K562 (cell line): ENCODE data around the gene SPAG17. TPM values are rescaled to one million over a fixed set of nuclear protein-coding genes. Genes with fewer than 3 reads are reported as not detected.

ENCODE experiments used
- ATAC-seq: fragments of 200-7000 bp; cut with Tn5 transposase; 3 replicates; pipeline ENCODE4 v1.9.1; 2020; ENCODE audit warnings: moderate library complexity
- BruUV-seq: library from RNA; stranded (reverse); fragments of 400-500 nt; replicated peaks from 2 replicates; lab custom pipeline; 2021; lab: Mats Ljungman, UMichigan
- CTCF ChIA-PET: fragments of 300-600 bp; formaldehyde crosslinking; extraction: SDS; loops from one replicate; lab custom pipeline; 2021; ENCODE audit warnings: low intra/inter-chr PET ratio; lab: Yijun Ruan, JAX
- POLR2A ChIA-PET: fragments of 300-600, 350-650 bp; sonication (Branson Sonifier 250); formaldehyde crosslinking; extraction: SDS; loops from one replicate; lab custom pipeline; 2021; ENCODE audit warnings: antibody characterized with exemption, inconsistent platforms; lab: Yijun Ruan, JAX
- DNase-seq, 4 experiments: peaks; one replicate each; pipeline versions ENCODE4 v3.0.0 to v3.0.0-alpha.2; 2011 to 2018; ENCODE audit warnings: low spot score in 3 of 4, mixed read lengths in 3 of 4; ENCODE audit errors: extremely low read depth in 1 of 4
- FAIRE-seq: peaks from 2 replicates; lab custom pipeline; 2011; peaks lifted over from hg19 to GRCh38; lab: Jason Lieb, UNC
- H2AFZ ChIP-seq: 2 replicates; pipeline ENCODE4 v1.6.0; 2011; ENCODE audit warnings: low read depth, low read length, control low read depth, inconsistent platforms
- H3K27ac ChIP-seq: fragments of 200-600 bp; 3 replicates; pipeline ENCODE4 v1.8.0; 2011; ENCODE audit warnings: low read depth, mild to moderate bottlenecking, control low read depth, inconsistent platforms, low read length, moderate library complexity, mixed read lengths; ENCODE audit errors: extremely low read depth
- H3K27me3 ChIP-seq, 2 experiments: fragments of 300-600 bp in 1 of 2; 2 replicates in 1 of 2; 3 replicates in 1 of 2; pipeline versions ENCODE4 v1.6.0 to v1.8.0; 2011; ENCODE audit warnings: inconsistent platforms in 2 of 2, low read length in 2 of 2, mild to moderate bottlenecking in 1 of 2, mixed read lengths in 1 of 2, moderate library complexity in 1 of 2; ENCODE audit not compliant: control insufficient read depth in 2 of 2, insufficient read depth in 2 of 2
- H3K36me3 ChIP-seq: fragments of 300-600 bp; 3 replicates; pipeline ENCODE4 v1.8.0; 2011; ENCODE audit warnings: mild to moderate bottlenecking, low read length, inconsistent platforms; ENCODE audit not compliant: control insufficient read depth, insufficient read depth
- H3K4me1 ChIP-seq, 2 experiments: fragments of 200-600 bp in 1 of 2; replicated peaks in 1 of 2; 2 replicates in 1 of 2; 3 replicates in 1 of 2; pipeline versions ENCODE4 v1.5.1 to v1.8.0; 2011; ENCODE audit warnings: inconsistent platforms in 2 of 2, low read length in 2 of 2, mild to moderate bottlenecking in 1 of 2, mixed read lengths in 1 of 2, moderate library complexity in 1 of 2; ENCODE audit not compliant: control insufficient read depth in 2 of 2, insufficient read depth in 2 of 2
- H3K4me2 ChIP-seq: 2 replicates; pipeline ENCODE4 v1.6.1; 2011; ENCODE audit warnings: low read length, control low read depth, inconsistent platforms, mixed read lengths; ENCODE audit not compliant: insufficient read depth
- H3K4me3 ChIP-seq: fragments of 200-600 bp; sonication (generic), shearing (Covaris generic); 2 replicates; pipeline ENCODE4 v1.5.1; 2016; ENCODE audit warnings: control low read depth, inconsistent platforms
- H3K79me2 ChIP-seq: fragments of 200-600 bp; 3 replicates; pipeline ENCODE4 v1.8.0; 2011; ENCODE audit warnings: low read length, inconsistent platforms; ENCODE audit not compliant: control insufficient read depth, insufficient read depth
- H3K9ac ChIP-seq, 2 experiments: 2 replicates each; pipeline versions ENCODE4 v1.6.0 to v1.6.1; 2011; ENCODE audit warnings: low read depth in 2 of 2, low read length in 2 of 2, control low read depth in 1 of 2, inconsistent platforms in 1 of 2, mild to moderate bottlenecking in 1 of 2, mixed read lengths in 1 of 2; ENCODE audit not compliant: insufficient read depth in 1 of 2
- H3K9me1 ChIP-seq: one replicate; pipeline ENCODE4 v1.6.0; 2011; ENCODE audit warnings: inconsistent platforms, mild to moderate bottlenecking, low read length, moderate library complexity; ENCODE audit not compliant: control insufficient read depth, insufficient read depth
- H3K9me3 ChIP-seq: replicated peaks from 2 replicates; pipeline ENCODE4 v1.5.1; 2011; ENCODE audit warnings: low read depth, low read length, inconsistent platforms; ENCODE audit not compliant: control insufficient read depth, insufficient read depth
- H4K20me1 ChIP-seq: replicated peaks from 2 replicates; pipeline ENCODE4 v1.6.1; 2011; ENCODE audit warnings: low read length, inconsistent platforms, mixed read lengths; ENCODE audit not compliant: control insufficient read depth, insufficient read depth
- NFRKB ChIP-seq: fragments of 450-650 bp; IDR thresholded peaks from 2 replicates; pipeline ENCODE4 v1.6.1; 2016; ENCODE audit warnings: low read depth
- ZNF57 ChIP-seq: fragments of 450-650 bp; formaldehyde crosslinking; IDR thresholded peaks from 2 replicates; pipeline ENCODE4 v1.4.0; 2020; ENCODE audit warnings: mild to moderate bottlenecking, moderate library complexity
- WGBS: fragments of 100-300 bp; shearing (Covaris generic); methylation state at CpG from one replicate; pipeline ENCODE4 v1.1.6; 2016; ENCODE audit warnings: low coverage, mixed read lengths; ENCODE audit not compliant: insufficient coverage; ENCODE audit errors: missing lambda C conversion rate; 5-methylcytosine and 5-hydroxymethylcytosine counted together
- in situ Hi-C: fragments of 300-500 bp; cut with MboI; formaldehyde crosslinking; loops from 4 replicates; pipeline ENCODE4 v1.15.0; 2018; ENCODE audit warnings: inconsistent platforms, mixed read lengths
- intact Hi-C: fragments of 100-400 bp; cut with micrococcal nuclease; formaldehyde crosslinking; loops from 2 replicates; pipeline ENCODE4 v1.14.2; 2022
- polyA plus RNA-seq, 8 experiments: library from polyadenylated mRNA; depleted of rRNA in 4 of 8; stranded (reverse) in 5 of 8; unstranded in 3 of 8; fragments of >200 nt; fragmentation: Nextera tagmentation in 2 of 8; fragmentation: Illumina TruSeq in 1 of 8; extraction: Ambion mirVana in 2 of 8; extraction: Trizol in 1 of 8; gene quantifications; 2 replicates each; pipeline versions ENCODE4 v1.2.1 to v1.2.3, GENCODE V29; 2011 to 2014; ENCODE audit warnings: inconsistent platforms in 1 of 8, missing spikeins in 1 of 8
- total RNA-seq, 7 experiments: library from RNA; depleted of rRNA in 6 of 7; stranded (reverse); fragments of >200 nt in 6 of 7; fragmentation: Illumina TruSeq in 2 of 7; extraction: Trizol in 2 of 7; gene quantifications; 2 replicates each; pipeline versions ENCODE4 v1.2.1 to v1.2.3, GENCODE V29; 2011 to 2021; ENCODE audit warnings: low replicate concordance in 1 of 7
- TF ChIP-seq, protein P1 (sequence below): fragments of 250-450 bp; sonication (Bioruptor Pico); IDR thresholded peaks from 2 replicates; pipeline ENCODE4 v1.5.0; 2022; ENCODE audit warnings: mild to moderate bottlenecking
- TF ChIP-seq, protein P2 (sequence below): fragments of 450-650 bp; IDR thresholded peaks from one replicate; pipeline ENCODE4 v1.6.1; 2018; ENCODE audit warnings: mild to moderate bottlenecking, moderate library complexity; ENCODE audit not compliant: partially characterized antibody

Gene SPAG17
- total and polyA plus RNA-seq, 9 of the 15 experiments (the other 6 are each of a cell fraction or from before 2014, with no cell fraction given) = 0.07 to 2.1 (median 1.5) TPM

- Histone ChIP-seq H3K9ac (no peak overlapping the region), H2AFZ (no peak overlapping the region), H3K27ac (no peak overlapping the region), H3K4me3 (no peak overlapping the region)
- intact Hi-C loops = no loop called here
- WGBS = 0% methylated on average over 3 of the region's 3 CpGs
- TF ChIP-seq, protein P1, sequence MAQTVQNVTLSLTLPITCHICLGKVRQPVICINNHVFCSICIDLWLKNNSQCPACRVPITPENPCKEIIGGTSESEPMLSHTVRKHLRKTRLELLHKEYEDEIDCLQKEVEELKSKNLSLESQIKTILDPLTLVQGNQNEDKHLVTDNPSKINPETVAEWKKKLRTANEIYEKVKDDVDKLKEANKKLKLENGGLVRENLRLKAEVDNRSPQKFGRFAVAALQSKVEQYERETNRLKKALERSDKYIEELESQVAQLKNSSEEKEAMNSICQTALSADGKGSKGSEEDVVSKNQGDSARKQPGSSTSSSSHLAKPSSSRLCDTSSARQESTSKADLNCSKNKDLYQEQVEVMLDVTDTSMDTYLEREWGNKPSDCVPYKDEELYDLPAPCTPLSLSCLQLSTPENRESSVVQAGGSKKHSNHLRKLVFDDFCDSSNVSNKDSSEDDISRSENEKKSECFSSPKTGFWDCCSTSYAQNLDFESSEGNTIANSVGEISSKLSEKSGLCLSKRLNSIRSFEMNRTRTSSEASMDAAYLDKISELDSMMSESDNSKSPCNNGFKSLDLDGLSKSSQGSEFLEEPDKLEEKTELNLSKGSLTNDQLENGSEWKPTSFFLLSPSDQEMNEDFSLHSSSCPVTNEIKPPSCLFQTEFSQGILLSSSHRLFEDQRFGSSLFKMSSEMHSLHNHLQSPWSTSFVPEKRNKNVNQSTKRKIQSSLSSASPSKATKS (CRISPR knock-in tag) = no peak
- TF ChIP-seq NFRKB (no peak), ZNF57 (CRISPR knock-in tag) (no peak)
- TF ChIP-seq, protein P2, sequence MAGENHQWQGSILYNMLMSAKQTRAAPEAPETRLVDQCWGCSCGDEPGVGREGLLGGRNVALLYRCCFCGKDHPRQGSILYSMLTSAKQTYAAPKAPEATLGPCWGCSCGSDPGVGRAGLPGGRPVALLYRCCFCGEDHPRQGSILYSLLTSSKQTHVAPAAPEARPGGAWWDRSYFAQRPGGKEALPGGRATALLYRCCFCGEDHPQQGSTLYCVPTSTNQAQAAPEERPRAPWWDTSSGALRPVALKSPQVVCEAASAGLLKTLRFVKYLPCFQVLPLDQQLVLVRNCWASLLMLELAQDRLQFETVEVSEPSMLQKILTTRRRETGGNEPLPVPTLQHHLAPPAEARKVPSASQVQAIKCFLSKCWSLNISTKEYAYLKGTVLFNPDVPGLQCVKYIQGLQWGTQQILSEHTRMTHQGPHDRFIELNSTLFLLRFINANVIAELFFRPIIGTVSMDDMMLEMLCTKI = no peak
- TF ChIP-seq, all 486 proteins: peak for 0
- Histone ChIP-seq H3K9me1 (no peaks in the 10 kb centered on the region), H3K79me2 (no peaks in the 10 kb centered on the region), H3K9me3 (no peaks in the 10 kb centered on the region), H4K20me1 (no peaks in the 10 kb centered on the region), H3K27me3 (no peaks in the 10 kb centered on the region), H3K4me2 (no peak overlapping the region), H3K4me1 (no peaks in the 10 kb centered on the region), H3K36me3 (no peaks in the 10 kb centered on the region)
- FAIRE-seq (no peak), ATAC-seq (no peak), DNase-seq (no peak)
- no TSS peak for BruUV-seq
- POLR2A ChIA-PET = no interaction called here
- CTCF ChIA-PET = no interaction called here
- in situ Hi-C loops = no loop called here
Observed at GRCh38 chr1:118081387-118081786, 103.6 kb downstream of the SPAG17 start.
